GM12865 (cell line): ENCODE data around the gene TCHP.
"Not testable (repeated sequence)": the region's sequence is repeated elsewhere in the genome, so short reads cannot be mapped to it uniquely, and the experiment has no call there.

Source experiments
- DNase-seq: peaks from one replicate; pipeline ENCODE4 v3.0.0; 2010; ENCODE audit warnings: low read depth
- H3K4me3 ChIP-seq: 2 replicates; pipeline ENCODE4 v1.5.1; 2011; ENCODE audit warnings: mild to moderate bottlenecking, low read depth, low read length, control low read depth
- TF ChIP-seq, protein P1 (sequence below): IDR thresholded peaks from 2 replicates; pipeline ENCODE4 v1.5.1; 2011; ENCODE audit warnings: low read length, control low read depth, low read depth, inconsistent platforms; ENCODE audit not compliant: insufficient read depth; ENCODE audit errors: missing control alignments

The TCHP gene

DNA sequence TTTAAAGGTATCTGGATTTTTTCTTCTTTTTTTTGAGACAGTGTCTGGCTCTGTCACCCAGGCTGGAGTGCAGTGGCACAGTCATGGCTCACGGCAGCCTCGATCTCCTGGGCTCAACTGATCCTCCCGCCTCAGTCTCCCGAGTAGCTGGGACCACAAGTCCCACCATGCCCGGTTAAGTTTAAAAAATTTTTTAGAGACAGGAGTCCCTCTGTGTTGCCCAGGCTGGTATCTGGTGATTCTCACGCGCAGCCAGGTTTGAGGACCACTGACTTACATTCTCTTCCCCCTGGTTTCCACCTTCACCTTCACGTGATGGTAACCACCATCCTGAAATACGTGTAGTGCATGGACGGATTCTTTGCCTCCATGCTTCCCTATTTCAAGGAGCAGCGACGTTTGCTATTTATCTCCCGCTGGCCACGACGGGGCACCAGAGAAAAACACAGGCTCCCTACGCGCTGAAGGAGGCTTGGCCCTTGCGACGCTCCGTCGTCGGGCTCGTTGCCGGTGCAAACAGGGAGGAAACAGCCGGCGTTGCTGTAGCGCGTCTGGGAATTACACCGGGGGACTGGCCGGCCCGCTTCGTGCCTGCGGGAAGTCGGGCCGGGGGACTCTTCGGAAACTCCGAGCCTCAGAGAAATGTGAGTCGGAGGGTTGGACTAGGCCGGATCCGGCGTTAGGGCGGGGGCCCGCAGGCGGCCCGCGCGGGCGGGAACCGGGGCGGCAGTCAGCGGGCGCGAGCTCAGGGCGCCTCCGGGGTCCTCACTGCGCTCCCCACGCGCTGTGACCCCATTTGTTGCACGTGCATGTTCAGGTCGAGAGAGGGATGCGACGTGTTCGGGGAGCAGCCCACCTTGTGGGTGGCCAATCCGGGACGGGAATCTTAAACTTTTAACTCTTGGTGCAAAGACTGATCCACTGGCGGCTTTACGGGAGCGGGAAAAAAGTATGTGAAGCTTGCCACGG, at the start of gene TCHP:
TSS of gene TCHP (plus strand) at position 492 of the 969 bp plus-strand sequence. CDS start 2,753 bp downstream, outside the sequence.
- TF ChIP-seq, protein P1, sequence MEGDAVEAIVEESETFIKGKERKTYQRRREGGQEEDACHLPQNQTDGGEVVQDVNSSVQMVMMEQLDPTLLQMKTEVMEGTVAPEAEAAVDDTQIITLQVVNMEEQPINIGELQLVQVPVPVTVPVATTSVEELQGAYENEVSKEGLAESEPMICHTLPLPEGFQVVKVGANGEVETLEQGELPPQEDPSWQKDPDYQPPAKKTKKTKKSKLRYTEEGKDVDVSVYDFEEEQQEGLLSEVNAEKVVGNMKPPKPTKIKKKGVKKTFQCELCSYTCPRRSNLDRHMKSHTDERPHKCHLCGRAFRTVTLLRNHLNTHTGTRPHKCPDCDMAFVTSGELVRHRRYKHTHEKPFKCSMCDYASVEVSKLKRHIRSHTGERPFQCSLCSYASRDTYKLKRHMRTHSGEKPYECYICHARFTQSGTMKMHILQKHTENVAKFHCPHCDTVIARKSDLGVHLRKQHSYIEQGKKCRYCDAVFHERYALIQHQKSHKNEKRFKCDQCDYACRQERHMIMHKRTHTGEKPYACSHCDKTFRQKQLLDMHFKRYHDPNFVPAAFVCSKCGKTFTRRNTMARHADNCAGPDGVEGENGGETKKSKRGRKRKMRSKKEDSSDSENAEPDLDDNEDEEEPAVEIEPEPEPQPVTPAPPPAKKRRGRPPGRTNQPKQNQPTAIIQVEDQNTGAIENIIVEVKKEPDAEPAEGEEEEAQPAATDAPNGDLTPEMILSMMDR = no peak
- peak within 1 kb of the TSS; percentile 64 for H3K4me3 ChIP-seq
- peak; percentile 91 for DNase-seq

GRCh38 chr12:109850518-109850917, 49.6 kb upstream of the TCHP start:
- not testable (repeated sequence) for H3K4me3 ChIP-seq, DNase-seq

- TF ChIP-seq, protein P1 = no peak
- no peak overlapping the region for H3K4me3 ChIP-seq
- DNase-seq = no peak
Measured at GRCh38 chr12:109855377-109855776, 44.7 kb upstream of the TCHP start.

DNA sequence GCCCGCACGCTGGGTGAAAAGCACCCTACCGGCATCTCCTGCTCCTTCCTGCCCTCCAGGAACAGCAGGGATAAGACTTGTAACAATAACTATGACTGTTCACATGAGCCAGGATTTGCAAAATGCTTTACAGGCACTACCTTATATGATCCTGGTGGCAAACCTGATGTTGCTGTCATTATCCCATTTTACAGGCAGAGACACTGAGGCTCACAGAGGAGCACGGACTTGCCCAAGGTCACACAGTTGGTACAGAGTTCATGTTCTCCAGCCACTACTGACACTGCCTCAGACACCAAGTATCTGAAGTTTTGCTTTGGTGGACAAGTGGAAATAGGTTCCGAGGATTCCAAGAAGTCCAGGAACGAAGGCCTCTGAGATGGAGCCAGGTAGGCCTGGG, 42.4 kb upstream of the TCHP start:
- no peak for DNase-seq
- no peak overlapping the region for H3K4me3 ChIP-seq
- TF ChIP-seq, protein P1 = no peak

DNA sequence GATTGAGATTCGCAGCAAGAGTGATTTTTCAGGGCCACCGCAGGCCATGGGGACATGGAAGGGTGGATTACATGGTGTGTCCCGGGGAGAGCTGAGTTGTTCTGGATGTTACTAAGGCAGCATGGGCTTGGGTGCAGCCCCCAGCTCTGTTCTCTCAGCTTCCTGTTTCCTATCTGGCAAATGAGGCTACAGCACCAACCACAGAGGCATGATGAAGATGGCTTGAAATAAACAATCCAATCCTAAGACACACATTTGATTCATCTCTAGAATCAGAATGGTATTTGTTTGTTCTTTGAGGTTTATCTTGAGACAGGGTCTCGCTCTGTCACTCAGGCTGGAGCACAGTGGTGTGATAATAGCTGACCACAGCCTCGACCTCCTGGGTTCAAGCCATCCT, 41.3 kb upstream of the TCHP start:
- TF ChIP-seq, protein P1 = no peak
- no peak overlapping the region for H3K4me3 ChIP-seq
- DNase-seq = no peak

DNA sequence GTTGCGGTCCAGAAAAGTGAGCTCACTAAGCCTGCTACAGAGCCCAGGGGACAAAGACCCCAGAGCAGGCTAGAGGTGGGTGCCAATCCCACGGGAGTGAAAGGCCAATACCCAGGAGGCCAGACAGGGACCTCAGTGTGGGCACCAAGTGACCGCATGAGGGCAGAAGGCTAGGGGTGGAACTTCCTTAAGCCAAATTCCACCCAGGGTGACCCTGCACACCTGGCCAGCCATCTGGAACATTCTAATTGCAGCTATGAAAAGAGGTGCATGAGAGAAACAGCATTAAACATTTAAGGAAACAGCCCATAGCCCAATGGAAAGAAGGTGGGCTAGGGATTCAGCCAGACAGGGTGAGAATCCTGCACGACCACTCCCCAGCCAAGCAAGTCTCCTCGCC, 39.1 kb upstream of the TCHP start:
- H3K4me3 ChIP-seq = no peak overlapping the region
- TF ChIP-seq, protein P1 = no peak
- no peak for DNase-seq

GRCh38 chr12:109861689-109862314, 38.3 kb upstream of the TCHP start:
- TF ChIP-seq, protein P1 = no peak
- no peak overlapping the region for H3K4me3 ChIP-seq
- no peak for DNase-seq

DNA sequence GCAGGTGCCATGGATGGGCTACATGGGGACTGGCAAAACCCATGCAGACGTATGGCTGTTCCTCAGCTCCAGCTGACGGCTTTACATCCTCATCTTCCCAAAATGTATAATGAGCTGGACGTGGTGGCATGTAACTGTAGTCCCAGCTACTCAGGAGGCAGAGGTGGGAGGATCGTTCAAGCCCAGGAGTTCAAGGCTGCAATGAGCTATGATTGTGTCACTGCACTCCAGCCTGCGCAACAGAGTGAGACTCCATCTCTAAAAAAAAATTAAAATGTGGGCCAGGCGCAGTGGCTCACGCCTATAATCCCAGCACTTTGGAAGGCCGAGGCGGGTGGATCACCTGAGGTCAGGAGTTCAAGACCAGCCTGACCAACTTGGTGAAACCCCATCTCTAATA, 37.6 kb upstream of the TCHP start:
- not testable (repeated sequence) for DNase-seq, H3K4me3 ChIP-seq
